Measurements from ENCODE around the gene PIP5K1A. TPM values are rescaled to one million over a fixed set of nuclear protein-coding genes. Genes with fewer than 3 reads are reported as not detected.
"Not testable (repeated sequence)": the region's sequence is repeated elsewhere in the genome, so short reads cannot be mapped to it uniquely, and the experiment has no call there.

The PIP5K1A gene
- total and polyA plus RNA-seq, 4 donors = 34.9 to 59.3 (median 47.4) TPM

DNA sequence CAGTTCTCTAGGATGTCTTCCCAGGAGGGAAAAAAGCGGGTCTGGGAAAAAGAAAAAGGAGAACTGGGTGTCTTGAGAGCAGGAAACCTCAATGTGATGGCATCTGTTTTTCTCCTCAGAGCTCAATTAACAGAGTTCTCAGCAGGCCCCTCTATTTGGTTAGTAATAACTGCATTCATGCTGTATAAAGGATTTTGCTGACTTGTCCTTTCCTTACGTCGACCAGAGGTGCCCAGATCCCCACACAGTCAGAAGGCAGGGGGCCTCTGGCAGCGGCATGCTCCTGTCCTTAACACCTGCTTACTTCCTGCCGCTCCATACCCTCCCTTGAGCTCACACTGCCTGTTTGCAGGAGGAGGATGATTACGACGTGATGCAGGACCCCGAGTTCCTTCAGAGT is 68.5 kb downstream of the PIP5K1A start:
- peaks cover 71% of the 10 kb centered on the region for H3K36me3 ChIP-seq (ENCODE audit: control insufficient read depth, insufficient read depth, low read length)
- H3K4me3 ChIP-seq (ENCODE audit: low read depth, low read length) = no peak overlapping the region
- no peak for DNase-seq (ENCODE audit: low read depth in 4 of 6, low spot score in 6 of 6)
- no CpG with 5 or more reads among the region's 8 CpGs for WGBS (ENCODE audit: insufficient coverage)
- no peaks in the 10 kb centered on the region for H3K27me3 ChIP-seq (ENCODE audit: control insufficient read depth, insufficient read depth, low read length)
- H3K4me1 ChIP-seq (ENCODE audit: control insufficient read depth, insufficient read depth, low read length) = no peaks in the 10 kb centered on the region
- H3K9me3 ChIP-seq (ENCODE audit: control insufficient read depth, insufficient read depth, low read length) = no peaks in the 10 kb centered on the region
- H3K27ac ChIP-seq (ENCODE audit: low read depth, low read length) = no peak overlapping the region

DNA sequence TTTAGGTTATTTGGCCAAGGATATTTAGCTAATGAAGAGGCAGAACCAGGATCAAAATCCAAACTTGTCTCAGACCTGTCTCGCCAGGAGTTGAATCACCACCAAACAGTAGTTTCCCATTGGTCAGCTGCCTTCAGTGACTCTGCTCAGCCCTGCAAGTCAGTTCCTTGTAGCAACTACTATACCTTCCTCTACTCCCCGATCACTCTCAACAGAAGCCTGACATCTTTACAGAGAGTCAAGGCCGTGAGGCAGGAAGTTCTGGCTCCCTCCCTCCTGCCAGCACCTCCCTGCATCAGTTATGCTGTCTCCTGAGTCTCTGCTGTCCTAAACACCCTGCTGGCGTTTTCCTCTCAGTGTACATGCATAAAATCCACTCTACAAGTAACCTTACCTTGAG is 69.4 kb downstream of the PIP5K1A start:
- H3K9me3 ChIP-seq (ENCODE audit: control insufficient read depth, insufficient read depth, low read length) = no peaks in the 10 kb centered on the region
- no peak for DNase-seq (ENCODE audit: low read depth in 4 of 6, low spot score in 6 of 6)
- peaks cover 63% of the 10 kb centered on the region for H3K36me3 ChIP-seq (ENCODE audit: control insufficient read depth, insufficient read depth, low read length)
- H3K4me1 ChIP-seq (ENCODE audit: control insufficient read depth, insufficient read depth, low read length) = no peaks in the 10 kb centered on the region
- no peaks in the 10 kb centered on the region for H3K27me3 ChIP-seq (ENCODE audit: control insufficient read depth, insufficient read depth, low read length)
- H3K4me3 ChIP-seq (ENCODE audit: low read depth, low read length) = no peak overlapping the region
- H3K27ac ChIP-seq (ENCODE audit: low read depth, low read length) = no peak overlapping the region
- 88% methylated on average over 3 of the region's 4 CpGs for WGBS (ENCODE audit: insufficient coverage)

DNA sequence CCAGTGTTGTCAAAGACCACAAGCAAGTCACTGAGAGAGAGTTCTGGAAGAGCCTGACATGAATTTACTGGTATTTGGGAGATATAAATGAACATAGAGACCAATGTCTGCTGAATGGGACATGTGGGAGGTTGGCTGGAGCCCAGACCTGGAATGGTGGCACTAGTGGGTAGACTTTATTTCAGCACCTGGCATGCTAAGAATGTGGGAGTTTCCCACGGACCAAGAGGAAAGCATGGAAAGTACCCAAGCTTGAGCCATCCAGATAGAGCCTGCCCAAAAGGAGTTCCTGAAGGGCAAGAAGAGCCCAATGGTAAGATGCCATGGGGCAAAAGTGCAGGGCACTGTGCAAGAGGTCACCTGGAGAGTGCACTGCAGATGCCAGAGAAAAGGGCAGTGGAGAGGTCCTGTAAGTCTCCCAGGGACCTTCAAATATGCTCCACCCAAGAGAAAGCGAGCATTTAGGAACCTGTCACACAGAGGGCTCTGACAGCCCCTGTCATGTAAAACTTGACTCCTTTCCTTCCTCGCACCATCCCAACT is 75.6 kb downstream of the PIP5K1A start:
- H3K36me3 ChIP-seq (ENCODE audit: control insufficient read depth, insufficient read depth, low read length) = peaks cover 9% of the 10 kb centered on the region
- no peaks in the 10 kb centered on the region for H3K9me3 ChIP-seq (ENCODE audit: control insufficient read depth, insufficient read depth, low read length)
- DNase-seq (ENCODE audit: low read depth in 4 of 6, low spot score in 6 of 6) = no peak
- no peak overlapping the region for H3K27ac ChIP-seq (ENCODE audit: low read depth, low read length)
- H3K27me3 ChIP-seq (ENCODE audit: control insufficient read depth, insufficient read depth, low read length) = no peaks in the 10 kb centered on the region
- H3K4me3 ChIP-seq (ENCODE audit: low read depth, low read length) = no peak overlapping the region
- H3K4me1 ChIP-seq (ENCODE audit: control insufficient read depth, insufficient read depth, low read length) = no peaks in the 10 kb centered on the region
- 80% methylated on average over 1 of the region's 3 CpGs for WGBS (ENCODE audit: insufficient coverage)

DNA sequence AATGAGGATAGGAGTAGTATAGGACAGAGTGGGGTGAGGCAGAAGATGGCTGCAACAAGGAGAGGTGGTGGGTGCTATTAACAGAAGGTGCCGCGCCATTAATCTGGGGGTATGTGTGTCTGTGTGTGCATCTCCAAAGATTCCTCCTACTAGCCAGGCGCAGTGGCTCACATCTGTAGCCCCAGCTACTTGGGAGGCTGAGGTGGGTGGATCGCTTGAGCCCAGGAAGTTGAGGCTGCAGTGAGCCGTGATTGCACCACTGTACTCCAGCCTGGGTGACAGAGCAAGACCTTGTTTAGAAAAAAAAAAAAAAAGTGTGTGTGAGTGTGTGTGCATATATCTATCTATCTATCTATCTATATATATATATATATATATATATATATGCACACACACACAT is 77.0 kb downstream of the PIP5K1A start:
- H3K27me3 ChIP-seq (ENCODE audit: control insufficient read depth, insufficient read depth, low read length); H3K4me1 ChIP-seq (ENCODE audit: control insufficient read depth, insufficient read depth, low read length); H3K27ac ChIP-seq (ENCODE audit: low read depth, low read length); DNase-seq (ENCODE audit: low read depth in 4 of 6, low spot score in 6 of 6); H3K4me3 ChIP-seq (ENCODE audit: low read depth, low read length); H3K9me3 ChIP-seq (ENCODE audit: control insufficient read depth, insufficient read depth, low read length); H3K36me3 ChIP-seq (ENCODE audit: control insufficient read depth, insufficient read depth, low read length): not testable (repeated sequence)
- no CpG with 5 or more reads among the region's 5 CpGs for WGBS (ENCODE audit: insufficient coverage)

DNA sequence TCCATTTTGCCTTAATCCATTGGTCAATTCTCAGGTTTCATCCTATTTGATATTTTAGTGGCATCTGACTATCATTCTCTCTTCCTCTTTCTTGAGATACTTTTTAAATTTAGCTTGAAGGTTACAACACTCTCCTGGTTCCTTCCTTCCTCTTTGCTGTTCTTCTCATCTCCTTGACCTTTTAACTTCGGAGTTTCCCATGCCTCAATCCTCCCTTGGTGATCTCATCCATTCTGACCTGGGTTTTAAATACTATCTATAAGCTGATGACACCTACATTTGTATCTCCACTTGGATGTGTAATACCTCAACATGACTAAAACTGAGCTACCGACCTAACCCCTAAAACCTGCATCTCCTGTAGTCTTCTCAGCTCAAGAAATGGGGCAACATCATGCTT is 78.9 kb downstream of the PIP5K1A start:
- H3K4me1 ChIP-seq (ENCODE audit: control insufficient read depth, insufficient read depth, low read length) = peaks cover 9% of the 10 kb centered on the region
- no peak overlapping the region for H3K27ac ChIP-seq (ENCODE audit: low read depth, low read length)
- no peaks in the 10 kb centered on the region for H3K36me3 ChIP-seq (ENCODE audit: control insufficient read depth, insufficient read depth, low read length)
- DNase-seq (ENCODE audit: low read depth in 4 of 6, low spot score in 6 of 6) = no peak
- 83% methylated on average over 2 of the region's 2 CpGs for WGBS (ENCODE audit: insufficient coverage)
- H3K4me3 ChIP-seq (ENCODE audit: low read depth, low read length) = no peak overlapping the region
- H3K9me3 ChIP-seq (ENCODE audit: control insufficient read depth, insufficient read depth, low read length) = no peaks in the 10 kb centered on the region
- no peaks in the 10 kb centered on the region for H3K27me3 ChIP-seq (ENCODE audit: control insufficient read depth, insufficient read depth, low read length)

DNA sequence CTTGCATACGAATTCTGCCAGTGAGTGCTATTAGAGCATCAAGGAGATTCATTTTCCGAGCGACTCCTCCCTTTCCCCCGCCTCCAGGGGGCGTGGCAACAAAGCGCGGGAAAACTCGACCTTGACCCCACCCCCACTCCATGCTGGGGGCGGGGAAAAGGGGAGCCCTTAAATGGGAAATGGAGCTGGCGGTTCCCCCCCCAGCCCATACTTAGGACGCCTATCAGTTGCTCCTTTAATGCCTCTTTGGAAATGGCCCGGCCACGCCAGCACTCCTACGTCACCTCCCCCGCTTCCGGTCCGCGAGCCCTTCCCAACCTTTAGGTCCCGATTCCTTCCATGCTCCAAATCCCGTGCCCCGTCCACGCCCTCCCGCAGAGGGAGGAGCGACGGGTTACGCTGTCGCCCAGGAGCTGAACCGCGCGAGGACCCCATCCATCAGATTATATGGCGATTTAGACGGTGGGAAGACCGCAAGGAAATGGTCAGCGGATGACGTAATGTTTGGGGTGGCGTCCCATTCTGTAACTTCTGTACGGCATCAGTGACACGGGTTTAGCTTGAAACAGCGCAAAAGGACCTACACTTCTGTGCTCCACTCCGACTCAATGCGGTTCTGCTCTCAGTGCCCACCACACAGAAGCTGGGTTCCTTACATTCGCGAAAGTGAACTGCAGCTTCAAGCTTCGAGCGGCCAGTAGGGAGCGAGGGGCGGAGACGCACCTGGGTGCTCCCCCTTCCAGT is 83.0 kb downstream of the PIP5K1A start:
- H3K9me3 ChIP-seq (ENCODE audit: control insufficient read depth, insufficient read depth, low read length) = no peaks in the 10 kb centered on the region
- H3K4me3 ChIP-seq (ENCODE audit: low read depth, low read length) = peak overlapping the region; percentile 99
- WGBS (ENCODE audit: insufficient coverage) = 0% methylated on average over 40 of the region's 48 CpGs
- H3K27ac ChIP-seq (ENCODE audit: low read depth, low read length) = peak overlapping the region; percentile 100
- no peaks in the 10 kb centered on the region for H3K27me3 ChIP-seq (ENCODE audit: control insufficient read depth, insufficient read depth, low read length)
- peaks cover 30% of the 10 kb centered on the region for H3K4me1 ChIP-seq (ENCODE audit: control insufficient read depth, insufficient read depth, low read length)
- DNase-seq (ENCODE audit: low read depth in 4 of 6, low spot score in 6 of 6) = peak; percentile 96 to 100 (median 98)
- H3K36me3 ChIP-seq (ENCODE audit: control insufficient read depth, insufficient read depth, low read length) = peaks cover 15% of the 10 kb centered on the region

DNA sequence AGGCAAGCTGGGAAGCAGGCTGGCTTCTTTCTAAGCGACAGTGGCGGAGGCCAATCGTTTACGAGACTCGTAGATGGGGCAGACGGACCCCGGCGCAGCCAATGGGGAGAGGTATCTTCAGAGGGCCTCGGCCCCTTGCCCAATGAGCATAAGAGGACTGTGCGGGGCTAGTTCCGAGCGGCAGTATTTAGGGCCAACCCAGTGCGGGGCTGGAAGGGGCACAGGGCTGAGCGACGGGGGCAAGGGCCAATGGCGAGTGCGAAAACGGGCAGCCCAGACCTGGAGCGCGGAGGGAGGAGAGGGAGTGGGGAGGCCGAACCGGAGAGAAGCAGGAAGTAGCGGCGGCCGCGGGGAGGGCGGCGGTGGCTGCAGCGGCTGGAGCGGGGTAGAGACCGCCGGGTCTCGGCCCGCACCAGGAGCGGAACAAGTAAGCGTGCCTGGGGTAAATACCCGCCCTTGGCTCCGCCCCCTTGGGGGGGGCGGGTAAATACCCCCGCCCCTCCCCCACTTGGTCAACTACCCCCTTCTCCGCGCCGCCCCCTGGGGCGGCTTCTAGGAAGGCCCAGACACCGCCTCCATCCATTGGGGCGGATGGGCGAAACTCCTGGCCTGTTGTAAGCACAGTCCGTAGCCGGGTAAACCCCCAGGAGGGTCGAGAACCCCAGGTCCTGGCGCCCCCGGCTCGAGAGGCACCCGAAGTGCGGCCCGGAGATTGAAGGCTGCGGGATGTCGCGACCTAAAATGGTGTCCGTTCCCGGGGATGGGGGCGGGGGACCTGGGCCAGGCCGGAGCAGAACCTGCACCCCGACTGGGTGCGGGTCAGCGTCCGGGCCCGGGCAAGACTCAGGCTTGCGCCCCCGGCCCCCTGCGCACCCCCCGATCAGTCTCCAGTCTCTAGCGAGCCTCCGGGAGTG is 83.9 kb downstream of the PIP5K1A start, which contains the start of gene ZNF687:
Gene ZNF687 (plus strand): TSS at position 331 of the 914 bp plus-strand sequence. CDS start 3,993 bp downstream, outside the sequence.
- 0% methylated on average over 67 of the region's 74 CpGs for WGBS (ENCODE audit: insufficient coverage)
- peaks cover 30% of the 10 kb centered on the region for H3K4me1 ChIP-seq (ENCODE audit: control insufficient read depth, insufficient read depth, low read length)
- H3K36me3 ChIP-seq (ENCODE audit: control insufficient read depth, insufficient read depth, low read length) = peaks cover 24% of the 10 kb centered on the region
- H3K9me3 ChIP-seq (ENCODE audit: control insufficient read depth, insufficient read depth, low read length) = no peaks in the 10 kb centered on the region
- peak within 1 kb of the TSS; percentile 99 for H3K4me3 ChIP-seq (ENCODE audit: low read depth, low read length)
- H3K27ac ChIP-seq (ENCODE audit: low read depth, low read length) = peak within 1 kb of the TSS; percentile 100
- H3K27me3 ChIP-seq (ENCODE audit: control insufficient read depth, insufficient read depth, low read length) = no peaks in the 10 kb centered on the region
- peak in 5 of 6 donors; percentile 99 to 100 (median 100) for DNase-seq (ENCODE audit: low read depth in 4 of 6, low spot score in 6 of 6)

DNA sequence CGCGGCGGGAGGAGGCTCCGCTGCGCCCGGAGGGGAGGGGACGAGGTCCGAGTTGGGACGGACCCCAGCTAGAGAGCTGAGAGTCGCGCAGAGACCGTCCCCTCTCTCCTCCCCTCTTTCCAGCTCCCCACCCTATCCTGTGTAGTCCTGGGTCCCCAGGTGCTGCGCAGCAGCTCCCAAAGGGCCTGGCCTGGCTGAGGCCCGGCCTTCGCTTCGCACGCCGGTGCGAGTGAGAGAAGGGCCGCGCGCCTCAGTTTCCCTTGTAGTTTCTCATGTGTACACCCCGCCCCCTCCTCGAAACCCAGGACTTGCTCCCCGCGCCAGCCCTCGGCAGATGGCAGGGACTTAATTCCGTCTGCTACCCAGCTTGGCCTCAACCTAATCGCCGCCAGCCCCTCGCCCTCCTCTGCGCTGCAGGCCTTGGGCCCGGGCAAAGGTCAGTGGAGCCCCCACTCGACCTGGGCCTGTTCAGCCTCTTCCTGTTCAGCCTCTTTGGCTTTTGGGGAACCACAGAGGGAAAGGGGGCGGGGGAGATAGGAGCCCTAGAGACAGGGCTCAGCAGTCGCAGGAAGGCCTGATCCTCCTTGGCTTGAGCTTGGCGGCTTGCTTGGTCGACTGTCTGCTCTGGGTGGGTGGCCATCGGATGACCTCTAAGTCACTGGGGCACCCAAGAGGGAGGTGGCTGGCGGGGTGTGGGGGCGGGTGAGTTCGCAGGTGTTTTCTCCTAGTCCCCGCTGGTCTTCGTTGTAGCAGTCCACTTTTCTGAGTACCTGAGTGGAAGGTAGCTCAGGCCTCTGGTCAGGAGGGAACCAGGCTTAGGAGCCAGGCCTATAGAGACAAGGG is 84.8 kb downstream of the PIP5K1A start:
- peak overlapping the region; percentile 100 for H3K27ac ChIP-seq (ENCODE audit: low read depth, low read length)
- peak in 2 of 6 donors; percentile 19 to 31 for DNase-seq (ENCODE audit: low read depth in 4 of 6, low spot score in 6 of 6)
- 5% methylated on average over 42 of the region's 44 CpGs for WGBS (ENCODE audit: insufficient coverage)
- H3K4me3 ChIP-seq (ENCODE audit: low read depth, low read length) = peak overlapping the region; percentile 99
- no peaks in the 10 kb centered on the region for H3K27me3 ChIP-seq (ENCODE audit: control insufficient read depth, insufficient read depth, low read length)
- no peaks in the 10 kb centered on the region for H3K9me3 ChIP-seq (ENCODE audit: control insufficient read depth, insufficient read depth, low read length)
- peaks cover 30% of the 10 kb centered on the region for H3K4me1 ChIP-seq (ENCODE audit: control insufficient read depth, insufficient read depth, low read length)
- peaks cover 32% of the 10 kb centered on the region for H3K36me3 ChIP-seq (ENCODE audit: control insufficient read depth, insufficient read depth, low read length)

DNA sequence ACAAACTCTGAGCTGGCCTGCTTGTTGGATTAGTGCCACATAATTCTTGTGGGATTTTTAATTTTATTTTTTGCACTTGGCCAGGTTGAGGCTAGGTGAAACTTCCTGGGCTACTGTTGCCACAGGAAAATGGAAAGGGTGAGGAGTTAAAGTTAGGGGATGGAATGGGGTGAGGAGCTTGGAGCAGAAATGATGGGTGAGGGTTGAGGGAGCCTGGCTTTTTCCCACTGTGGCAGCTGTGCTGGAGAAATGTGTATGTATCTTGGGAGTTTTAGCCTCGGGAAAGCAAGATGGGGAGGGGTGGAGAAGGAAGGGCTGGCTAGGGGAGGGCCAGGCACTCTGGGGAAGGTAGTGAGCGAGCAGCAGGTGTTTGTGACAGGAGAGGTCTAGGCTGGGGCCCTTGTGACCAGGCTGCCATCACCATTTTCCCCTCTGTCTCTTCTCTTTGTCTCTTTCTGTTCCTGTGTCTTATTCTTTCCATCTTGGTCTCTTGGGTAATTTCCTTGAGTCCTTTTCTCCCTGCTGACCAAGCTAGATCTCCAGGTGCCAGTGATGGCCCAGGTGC is 85.7 kb downstream of the PIP5K1A start:
- Histone ChIP-seq H3K27ac (ENCODE audit: low read depth, low read length) (no peak overlapping the region), H3K4me3 (ENCODE audit: low read depth, low read length) (no peak overlapping the region), H3K4me1 (ENCODE audit: control insufficient read depth, insufficient read depth, low read length) (peaks cover 30% of the 10 kb centered on the region), H3K9me3 (ENCODE audit: control insufficient read depth, insufficient read depth, low read length) (no peaks in the 10 kb centered on the region), H3K36me3 (ENCODE audit: control insufficient read depth, insufficient read depth, low read length) (peaks cover 42% of the 10 kb centered on the region), H3K27me3 (ENCODE audit: control insufficient read depth, insufficient read depth, low read length) (no peaks in the 10 kb centered on the region)
- DNase-seq (ENCODE audit: low read depth in 4 of 6, low spot score in 6 of 6) = no peak
- WGBS (ENCODE audit: insufficient coverage) = 0% methylated on average over 1 of the region's 2 CpGs
